Right lobe of liver (tissue), 4 donors: ENCODE data around the gene METTL16.

Experiments
- POLR2A ChIP-seq: fragments of 450-650 bp; IDR thresholded peaks from one replicate; pipeline ENCODE4 v1.6.1; 2017; ENCODE audit warnings: antibody characterized with exemption, mild to moderate bottlenecking
- TF ChIP-seq, protein P1 (sequence below), 4 donors: fragments of 200-600 bp in 3 of 4; fragments of 450-650 bp in 1 of 4; IDR thresholded peaks; one replicate each; pipeline versions ENCODE4 v1.5.1 to v1.8.0; 2016 to 2022; ENCODE audit warnings: antibody characterized with exemption in 4 of 4, mild to moderate bottlenecking in 2 of 4
- donor health status: DM: no; HTN: no; CAD: no.
- donor health status: DM: no; HTN: no; CAD: no.
- donor health status: DM: no; HTN: yes; CAD: no.

DNA sequence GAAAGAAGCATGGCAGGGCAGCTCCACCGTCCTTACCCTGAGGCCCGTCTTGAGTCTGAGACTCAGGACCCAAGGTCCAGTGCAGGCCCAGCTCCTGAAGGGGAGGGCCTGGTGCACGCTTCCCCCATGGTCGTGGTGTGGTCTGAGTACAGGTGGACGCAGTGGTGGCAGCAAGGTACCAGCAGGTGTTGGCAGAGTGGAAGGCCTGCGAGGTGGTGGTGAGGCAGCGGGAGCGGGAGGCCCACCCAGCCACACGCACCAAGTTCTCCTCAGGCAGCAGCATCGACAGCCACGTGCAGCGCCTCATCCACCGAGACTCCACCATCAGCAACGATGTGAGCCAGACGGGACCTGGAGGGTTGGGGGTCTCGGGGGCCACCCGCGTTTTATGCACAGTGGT, 138.5 kb downstream of the METTL16 start:
- TF ChIP-seq, protein P1, sequence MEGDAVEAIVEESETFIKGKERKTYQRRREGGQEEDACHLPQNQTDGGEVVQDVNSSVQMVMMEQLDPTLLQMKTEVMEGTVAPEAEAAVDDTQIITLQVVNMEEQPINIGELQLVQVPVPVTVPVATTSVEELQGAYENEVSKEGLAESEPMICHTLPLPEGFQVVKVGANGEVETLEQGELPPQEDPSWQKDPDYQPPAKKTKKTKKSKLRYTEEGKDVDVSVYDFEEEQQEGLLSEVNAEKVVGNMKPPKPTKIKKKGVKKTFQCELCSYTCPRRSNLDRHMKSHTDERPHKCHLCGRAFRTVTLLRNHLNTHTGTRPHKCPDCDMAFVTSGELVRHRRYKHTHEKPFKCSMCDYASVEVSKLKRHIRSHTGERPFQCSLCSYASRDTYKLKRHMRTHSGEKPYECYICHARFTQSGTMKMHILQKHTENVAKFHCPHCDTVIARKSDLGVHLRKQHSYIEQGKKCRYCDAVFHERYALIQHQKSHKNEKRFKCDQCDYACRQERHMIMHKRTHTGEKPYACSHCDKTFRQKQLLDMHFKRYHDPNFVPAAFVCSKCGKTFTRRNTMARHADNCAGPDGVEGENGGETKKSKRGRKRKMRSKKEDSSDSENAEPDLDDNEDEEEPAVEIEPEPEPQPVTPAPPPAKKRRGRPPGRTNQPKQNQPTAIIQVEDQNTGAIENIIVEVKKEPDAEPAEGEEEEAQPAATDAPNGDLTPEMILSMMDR (IDR thresholded peaks at IDR 0.05) = no peak
- no peak for TF ChIP-seq POLR2A
